ENCODE data around the gene ASCL4.
"Not testable (repeated sequence)": the region's sequence is repeated elsewhere in the genome, so short reads cannot be mapped to it uniquely, and the experiment has no call there.

- not testable (repeated sequence) for TF ChIP-seq SIN3A (IDR thresholded peaks at IDR 0.05; ENCODE audit: borderline replicate concordance in 2 of 2, control insufficient read depth in 1 of 2, low read depth in 2 of 2, low read length in 2 of 2); SETDB1 (IDR thresholded peaks at IDR 0.05; ENCODE audit: low read length); PBX2 (CRISPR knock-in tag; IDR thresholded peaks at IDR 0.05; ENCODE audit: low read depth); PBX2 (tag; conservative IDR thresholded peaks at IDR 0.05; ENCODE audit: low read depth); CHD4 (IDR thresholded peaks at IDR 0.05; ENCODE audit: insufficient read depth, insufficient replicate concordance, low read depth, low read length, poor library complexity, severe bottlenecking); HEY1 (CRISPR knock-in tag; IDR thresholded peaks at IDR 0.05; ENCODE audit: borderline replicate concordance); CBX5 (IDR thresholded peaks at IDR 0.05; ENCODE audit: borderline replicate concordance, low read depth); SMARCA4 (IDR thresholded peaks at IDR 0.05); E2F8 (IDR thresholded peaks at IDR 0.05; ENCODE audit: low read depth, partially characterized antibody); POLR2AphosphoS5 (IDR thresholded peaks at IDR 0.05; ENCODE audit: control insufficient read depth, insufficient read depth, low read depth, low read length)
Measured at GRCh38 chr12:107727742-107728141, 46.8 kb upstream of the ASCL4 start.

All from K562 (cell line).